Karpas-422 (cell line): Measurements from ENCODE around the gene TMEM108. TPM values are rescaled to one million over a fixed set of nuclear protein-coding genes. Genes with fewer than 3 reads are reported as not detected.

Experiments
- DNase-seq: peaks from one replicate; pipeline ENCODE4 v3.0.0-alpha.2; 2015
- H2AFZ ChIP-seq: fragments of 200-600 bp; sonication (generic); 2 replicates; pipeline ENCODE4 v1.6.1; 2014; ENCODE audit warnings: antibody characterized with exemption, low read length, mixed read lengths
- H3K27ac ChIP-seq: fragments of 200-600 bp; sonication (generic); 2 replicates; pipeline ENCODE4 v1.5.1; 2014; ENCODE audit warnings: mild to moderate bottlenecking, low read length, moderate library complexity
- H3K27me3 ChIP-seq: fragments of 200-600 bp; sonication (generic); 2 replicates; pipeline ENCODE4 v1.6.1; 2014; ENCODE audit warnings: low read length, mixed read lengths
- H3K36me3 ChIP-seq: fragments of 200-600 bp; sonication (generic); 2 replicates; pipeline ENCODE4 v1.6.1; 2014; ENCODE audit warnings: low read length, mixed read lengths; ENCODE audit not compliant: insufficient read depth
- H3K4me1 ChIP-seq: fragments of 200-600 bp; sonication (generic); 2 replicates; pipeline ENCODE4 v1.6.1; 2014; ENCODE audit warnings: mild to moderate bottlenecking, low read length, mixed read lengths
- H3K4me2 ChIP-seq: fragments of 200-600 bp; sonication (generic); 2 replicates; pipeline ENCODE4 v1.6.1; 2014; ENCODE audit warnings: low read length, low read depth, mild to moderate bottlenecking; ENCODE audit not compliant: poor library complexity, severe bottlenecking
- H3K4me3 ChIP-seq: fragments of 200-600 bp; sonication (generic); 2 replicates; pipeline ENCODE4 v1.5.1; 2014; ENCODE audit warnings: mild to moderate bottlenecking, antibody characterized with exemption, low read length, mixed read lengths
- H3K79me2 ChIP-seq: fragments of 200-600 bp; sonication (generic); 2 replicates; pipeline ENCODE4 v1.6.1; 2014; ENCODE audit warnings: mild to moderate bottlenecking, low read length, mixed read lengths
- H3K9ac ChIP-seq: fragments of 200-600 bp; sonication (generic); 2 replicates; pipeline ENCODE4 v1.6.0; 2014; ENCODE audit warnings: low read length
- H3K9me2 ChIP-seq: fragments of 200-600 bp; sonication (generic), shearing (Covaris generic); replicated peaks from 2 replicates; pipeline ENCODE4 v1.6.0; 2014; ENCODE audit warnings: mild to moderate bottlenecking, low read length, moderate library complexity; ENCODE audit not compliant: insufficient read depth
- H3K9me3 ChIP-seq: fragments of 300-700, 200-600 bp; sonication (generic); 2 replicates; pipeline ENCODE4 v1.6.1; 2014; ENCODE audit warnings: low read length, mixed read lengths
- H4K20me1 ChIP-seq: fragments of 200-600 bp; sonication (generic); 2 replicates; pipeline ENCODE4 v1.6.1; 2014; ENCODE audit warnings: mild to moderate bottlenecking, antibody characterized with exemption, low read length, low read depth; ENCODE audit not compliant: insufficient read depth
- total RNA-seq: library from RNA; depleted of rRNA; stranded (reverse); fragments of >200 nt; shearing (Covaris generic); gene quantifications from 2 replicates; pipeline ENCODE4 v1.2.3, GENCODE V29; 2014; ENCODE audit warnings: low replicate concordance

Gene TMEM108
- total RNA-seq, 1 experiment from 2014 or later: not detected

DNA sequence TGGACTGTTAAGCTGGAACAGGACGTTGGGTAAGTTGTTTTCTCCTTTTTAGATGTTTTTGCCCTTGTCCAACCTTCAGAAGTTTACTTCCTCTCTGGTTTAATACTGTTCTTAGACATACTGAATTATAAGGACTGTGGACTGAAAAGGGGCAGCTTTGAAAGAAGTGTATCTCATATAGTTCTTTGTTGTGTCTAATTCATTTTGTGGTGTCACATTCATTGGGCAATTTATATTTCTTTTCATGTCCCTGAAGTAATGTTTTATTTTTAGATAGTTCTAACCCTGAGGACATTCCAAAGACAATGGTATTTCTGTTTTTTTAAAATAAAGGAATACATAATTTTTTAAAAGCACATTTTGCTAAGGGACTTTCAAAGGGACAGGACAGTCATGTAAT lies 45.2 kb downstream of the TMEM108 start:
- Histone ChIP-seq H3K79me2 (no peaks in the 10 kb centered on the region), H3K9me2 (no peaks in the 10 kb centered on the region; the same call in 1 of the 2 replicates), H3K9me3 (no peaks in the 10 kb centered on the region), H3K27ac (no peak overlapping the region), H3K4me2 (no peak overlapping the region), H3K4me1 (no peaks in the 10 kb centered on the region), H4K20me1 (no peaks in the 10 kb centered on the region), H3K36me3 (no peaks in the 10 kb centered on the region), H3K9ac (no peak overlapping the region), H3K27me3 (no peaks in the 10 kb centered on the region), H3K4me3 (no peak overlapping the region), H2AFZ (no peak overlapping the region)
- no peak for DNase-seq

DNA sequence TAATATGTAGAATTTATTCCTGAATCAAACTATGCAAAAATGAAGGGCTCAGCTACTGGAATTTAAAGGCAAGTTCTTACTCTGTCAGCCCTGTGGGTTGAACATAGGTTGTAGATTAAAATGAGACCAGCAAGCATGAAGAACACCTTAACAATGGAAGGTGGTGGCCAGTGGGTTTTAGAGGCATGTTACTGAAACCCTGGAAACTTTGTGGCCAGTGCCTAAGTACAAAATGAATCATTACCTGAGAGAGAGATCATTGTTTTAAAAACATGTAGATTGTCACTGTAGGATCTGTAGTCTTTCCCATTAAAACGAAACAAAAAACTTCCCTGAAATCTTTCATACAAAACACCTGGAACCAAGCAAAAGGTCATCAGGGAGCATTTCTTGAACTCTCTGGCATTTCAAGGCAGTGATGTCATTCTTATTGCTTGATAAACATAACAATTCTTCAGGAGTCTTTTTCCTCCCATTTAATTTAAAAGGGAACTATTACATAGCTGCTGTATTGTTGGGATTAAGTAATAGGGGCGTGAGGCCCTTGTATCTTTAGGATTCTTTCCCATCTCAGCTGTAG lies 51.8 kb downstream of the TMEM108 start:
- H3K9me3 ChIP-seq: no peaks in the 10 kb centered on the region
- H2AFZ ChIP-seq: no peak overlapping the region
- no peaks in the 10 kb centered on the region for H3K27me3 ChIP-seq
- no peaks in the 10 kb centered on the region for H4K20me1 ChIP-seq
- no peak overlapping the region for H3K27ac ChIP-seq
- DNase-seq: no peak
- no peaks in the 10 kb centered on the region for H3K36me3 ChIP-seq
- H3K79me2 ChIP-seq: no peaks in the 10 kb centered on the region
- no peaks in the 10 kb centered on the region for H3K4me1 ChIP-seq
- no peak overlapping the region for H3K4me3 ChIP-seq
- H3K9ac ChIP-seq: no peak overlapping the region
- H3K9me2 ChIP-seq: no peaks in the 10 kb centered on the region
- no peak overlapping the region for H3K4me2 ChIP-seq

DNA sequence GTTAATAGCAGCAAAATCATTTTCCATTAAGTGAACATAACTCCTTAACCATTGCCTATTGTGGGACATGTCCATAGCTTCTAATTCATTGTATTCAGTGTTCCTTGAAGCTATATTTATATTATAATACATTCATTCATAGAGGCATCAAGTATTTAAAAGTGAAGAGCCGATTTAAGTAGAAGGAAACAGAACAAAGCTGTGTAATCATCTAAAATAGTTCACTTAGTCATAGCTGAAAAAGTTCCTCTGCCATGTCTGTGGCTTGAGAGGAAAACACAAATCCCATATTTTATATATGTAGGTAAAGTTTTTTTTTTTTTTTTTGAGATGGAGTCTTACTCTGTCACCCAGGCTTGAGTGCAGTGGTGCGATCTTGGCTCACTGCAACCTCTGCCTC lies 54.5 kb downstream of the TMEM108 start:
- Histone ChIP-seq H3K4me3 (no peak overlapping the region), H3K79me2 (no peaks in the 10 kb centered on the region), H3K36me3 (no peaks in the 10 kb centered on the region), H3K27me3 (no peaks in the 10 kb centered on the region), H2AFZ (no peak overlapping the region), H4K20me1 (no peaks in the 10 kb centered on the region), H3K9me2 (no peaks in the 10 kb centered on the region), H3K9me3 (no peaks in the 10 kb centered on the region), H3K27ac (no peak overlapping the region), H3K9ac (no peak overlapping the region), H3K4me2 (no peak overlapping the region), H3K4me1 (no peaks in the 10 kb centered on the region)
- no peak for DNase-seq

DNA sequence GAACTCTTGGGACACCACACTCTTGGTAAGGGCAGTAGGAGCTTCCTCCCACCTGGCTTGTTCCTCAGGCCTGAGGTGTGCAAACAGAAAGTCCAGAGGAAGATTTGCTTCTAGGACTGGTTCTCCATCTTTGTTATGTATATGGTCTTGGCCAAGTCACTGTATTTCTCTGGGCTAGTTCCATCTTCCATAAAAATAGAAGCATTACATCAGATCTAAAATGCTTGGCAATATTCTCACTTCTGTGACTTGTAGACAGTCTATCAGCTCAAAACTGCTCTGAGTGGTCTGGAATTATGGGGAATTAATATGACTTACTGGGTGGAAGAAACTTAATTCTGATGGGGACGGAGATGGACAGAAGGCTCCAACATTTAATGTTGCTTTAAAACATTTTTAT lies 55.2 kb downstream of the TMEM108 start:
- Histone ChIP-seq H3K9ac (no peak overlapping the region), H4K20me1 (no peaks in the 10 kb centered on the region), H2AFZ (no peak overlapping the region), H3K4me1 (no peaks in the 10 kb centered on the region), H3K79me2 (no peaks in the 10 kb centered on the region), H3K4me2 (no peak overlapping the region), H3K9me3 (no peaks in the 10 kb centered on the region), H3K27ac (no peak overlapping the region), H3K4me3 (no peak overlapping the region), H3K9me2 (no peaks in the 10 kb centered on the region), H3K36me3 (no peaks in the 10 kb centered on the region), H3K27me3 (no peaks in the 10 kb centered on the region)
- DNase-seq: no peak

DNA sequence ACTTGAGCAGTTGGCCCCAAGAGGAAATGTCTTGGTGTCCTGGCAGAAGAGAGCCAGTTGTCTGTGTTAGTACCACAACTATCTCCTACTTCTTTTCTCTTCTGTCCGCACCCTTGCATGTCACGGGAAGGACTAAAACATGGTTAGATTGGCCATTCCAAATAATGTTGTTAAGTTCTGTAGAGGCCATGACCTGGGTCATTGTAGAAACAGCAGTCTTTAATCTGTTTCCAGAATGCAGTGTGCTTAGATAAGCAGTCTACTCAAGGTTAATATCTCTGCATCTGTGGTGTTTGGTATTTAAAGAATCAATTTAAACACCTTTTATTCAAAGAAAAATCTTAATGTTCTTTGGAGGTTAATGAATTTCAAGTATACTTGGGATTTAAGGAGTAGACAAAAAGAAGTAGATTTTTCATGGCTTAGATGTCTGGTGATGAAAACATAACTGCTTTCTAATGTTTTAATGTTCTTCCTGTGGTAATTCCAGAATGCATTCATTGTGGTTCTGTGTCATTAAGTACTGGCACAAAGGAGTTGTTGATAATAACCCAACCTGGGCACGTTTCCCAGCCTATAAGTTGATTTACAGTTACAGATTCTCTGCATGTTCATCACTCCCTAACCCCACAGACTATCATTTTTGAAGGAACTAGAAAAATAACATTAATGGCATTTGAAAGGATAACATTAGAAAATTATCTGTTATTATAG lies 58.9 kb downstream of the TMEM108 start:
- Histone ChIP-seq H3K4me2 (no peak overlapping the region), H3K27ac (no peak overlapping the region), H3K9me2 (no peaks in the 10 kb centered on the region), H2AFZ (no peak overlapping the region), H3K9ac (no peak overlapping the region), H3K79me2 (no peaks in the 10 kb centered on the region), H4K20me1 (no peaks in the 10 kb centered on the region), H3K27me3 (no peaks in the 10 kb centered on the region), H3K4me3 (no peak overlapping the region), H3K4me1 (no peaks in the 10 kb centered on the region), H3K9me3 (no peaks in the 10 kb centered on the region), H3K36me3 (no peaks in the 10 kb centered on the region)
- no peak for DNase-seq

DNA sequence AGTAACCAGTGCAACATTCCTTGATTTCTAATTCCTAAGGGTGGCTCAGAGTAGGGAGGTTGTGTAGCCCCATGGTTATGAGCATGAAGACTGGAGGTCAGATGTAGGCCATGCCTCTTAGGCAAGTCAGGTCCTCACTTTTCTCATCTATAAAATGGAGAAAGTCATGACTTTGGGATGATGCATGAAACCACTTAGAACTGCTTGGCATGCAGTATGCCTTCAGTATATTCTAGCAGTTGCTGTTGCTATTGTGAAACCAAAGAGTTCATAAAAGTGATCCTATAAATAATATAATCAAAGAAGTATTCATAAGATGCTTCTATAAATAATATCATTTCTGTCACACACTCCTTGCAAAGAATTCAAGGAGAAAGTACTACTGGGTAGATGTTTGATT lies 65.5 kb downstream of the TMEM108 start:
- Histone ChIP-seq H3K9me3 (no peaks in the 10 kb centered on the region), H2AFZ (no peak overlapping the region), H3K4me1 (no peaks in the 10 kb centered on the region), H3K9ac (no peak overlapping the region), H4K20me1 (no peaks in the 10 kb centered on the region), H3K9me2 (no peaks in the 10 kb centered on the region), H3K36me3 (no peaks in the 10 kb centered on the region), H3K27me3 (no peaks in the 10 kb centered on the region), H3K27ac (no peak overlapping the region), H3K79me2 (no peaks in the 10 kb centered on the region), H3K4me3 (no peak overlapping the region), H3K4me2 (no peak overlapping the region)
- no peak for DNase-seq

DNA sequence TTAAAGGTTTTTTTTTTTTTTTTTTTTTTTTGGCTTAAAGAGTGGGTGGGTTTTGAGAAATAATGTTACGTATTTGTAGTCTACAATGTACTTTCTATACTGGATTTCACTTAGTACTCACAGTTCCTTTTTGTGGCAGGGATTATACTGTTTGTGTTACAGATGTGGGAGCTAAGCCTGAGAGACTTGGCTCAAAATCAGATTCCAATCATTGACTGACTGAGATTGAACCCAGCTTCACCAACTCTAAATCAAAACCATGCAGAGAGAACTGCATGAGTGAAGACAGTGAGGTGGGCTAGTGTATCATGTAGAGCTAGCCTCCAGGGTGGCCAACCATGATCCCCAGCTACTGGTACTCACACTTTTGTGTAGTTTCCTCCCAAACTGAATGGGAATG lies 68.0 kb downstream of the TMEM108 start:
- H3K9me2 ChIP-seq: no peaks in the 10 kb centered on the region
- H4K20me1 ChIP-seq: no peaks in the 10 kb centered on the region
- no peaks in the 10 kb centered on the region for H3K36me3 ChIP-seq
- H3K79me2 ChIP-seq: no peaks in the 10 kb centered on the region
- H3K27ac ChIP-seq: no peak overlapping the region
- H2AFZ ChIP-seq: no peak overlapping the region
- peaks cover 4% of the 10 kb centered on the region for H3K4me1 ChIP-seq
- H3K4me2 ChIP-seq: no peak overlapping the region
- no peaks in the 10 kb centered on the region for H3K27me3 ChIP-seq
- H3K9ac ChIP-seq: no peak overlapping the region
- H3K4me3 ChIP-seq: no peak overlapping the region
- no peaks in the 10 kb centered on the region for H3K9me3 ChIP-seq
- DNase-seq: no peak

DNA sequence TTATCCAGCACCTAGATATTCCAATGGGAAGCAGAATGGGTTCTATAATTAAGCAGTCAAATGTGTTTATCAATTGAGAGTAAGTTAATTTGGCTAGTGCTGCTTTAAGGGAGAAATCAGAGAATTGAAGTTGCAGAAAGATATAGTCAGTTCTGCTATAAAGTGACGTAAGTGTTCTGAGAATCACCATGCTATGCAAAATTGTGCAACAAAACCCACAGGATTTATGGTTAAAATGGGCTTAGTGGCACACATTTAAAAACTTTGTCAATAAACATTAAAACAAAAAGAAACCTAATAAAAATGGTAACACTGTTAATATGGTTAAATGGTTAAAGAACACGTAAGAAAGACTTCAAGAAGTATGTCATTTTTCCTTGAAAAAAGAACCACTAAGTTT lies 74.5 kb downstream of the TMEM108 start:
- no peaks in the 10 kb centered on the region for H3K79me2 ChIP-seq
- no peak for DNase-seq
- no peaks in the 10 kb centered on the region for H4K20me1 ChIP-seq
- H3K27me3 ChIP-seq: no peaks in the 10 kb centered on the region
- peaks cover 4% of the 10 kb centered on the region for H3K4me1 ChIP-seq
- H3K9me2 ChIP-seq: no peaks in the 10 kb centered on the region
- H3K9ac ChIP-seq: no peak overlapping the region
- no peak overlapping the region for H3K4me2 ChIP-seq
- no peak overlapping the region for H2AFZ ChIP-seq
- no peak overlapping the region for H3K27ac ChIP-seq
- H3K36me3 ChIP-seq: no peaks in the 10 kb centered on the region
- no peak overlapping the region for H3K4me3 ChIP-seq
- no peaks in the 10 kb centered on the region for H3K9me3 ChIP-seq
